HCT116 (cell line): ENCODE measurements around the gene GRAP.
"Not testable (repeated sequence)": the region's sequence is repeated elsewhere in the genome, so short reads cannot be mapped to it uniquely, and the experiment has no call there.

Experiments used
- CEBPB ChIP-seq: IDR thresholded peaks from 2 replicates; pipeline ENCODE4 v1.6.1; 2012; ENCODE audit warnings: low read depth
- EZH2 ChIP-seq: fragments of 200-600 bp; sonication (generic); IDR thresholded peaks from 2 replicates; pipeline ENCODE4 v1.6.1; 2017; ENCODE audit warnings: antibody characterized with exemption, mixed run types
- EZH2phosphoT487 ChIP-seq: fragments of 200-600 bp; IDR thresholded peaks from 2 replicates; pipeline ENCODE4 v1.6.1; 2018; ENCODE audit warnings: antibody characterized with exemption, borderline replicate concordance
- FOSL1 ChIP-seq: IDR thresholded peaks from 2 replicates; pipeline ENCODE4 v1.6.1; 2012; ENCODE audit warnings: low read depth
- POLR2A ChIP-seq: IDR thresholded peaks from 2 replicates; pipeline ENCODE4 v1.7.0; 2011; ENCODE audit warnings: borderline replicate concordance; ENCODE audit not compliant: insufficient read depth, insufficient read length; ENCODE audit errors: extremely low read depth
- POLR2AphosphoS5 ChIP-seq: IDR thresholded peaks from 2 replicates; pipeline ENCODE4 v1.6.1; 2011; ENCODE audit warnings: mild to moderate bottlenecking, low read depth, low read length, moderate library complexity
- TCF7L2 ChIP-seq: IDR thresholded peaks from 2 replicates; pipeline ENCODE4 v1.7.0; 2011; ENCODE audit warnings: borderline replicate concordance, inconsistent platforms; ENCODE audit not compliant: insufficient read depth, insufficient read length; ENCODE audit errors: extremely low read depth
- ZFX ChIP-seq: fragments of 450-650 bp; IDR thresholded peaks from 2 replicates; pipeline ENCODE4 v1.6.1; 2017
- TF ChIP-seq, protein P1 (sequence below), 3 experiments: fragments of 200-600 bp in 1 of 3; sonication (generic) in 1 of 3; IDR thresholded peaks in 2 of 3; conservative IDR thresholded peaks in 1 of 3; 2 replicates each; pipeline ENCODE4 v1.5.1; 2012 to 2017; ENCODE audit warnings: low read depth in 2 of 3, low read length in 2 of 3, antibody characterized with exemption in 1 of 3, borderline replicate concordance in 1 of 3, control low read depth in 1 of 3, mild to moderate bottlenecking in 1 of 3, mixed read lengths in 1 of 3, mixed run types in 1 of 3, moderate library complexity in 1 of 3; ENCODE audit not compliant: insufficient read depth in 1 of 3
- TF ChIP-seq, protein P2 (sequence below): IDR thresholded peaks from 2 replicates; pipeline ENCODE4 v1.6.1; 2012

DNA sequence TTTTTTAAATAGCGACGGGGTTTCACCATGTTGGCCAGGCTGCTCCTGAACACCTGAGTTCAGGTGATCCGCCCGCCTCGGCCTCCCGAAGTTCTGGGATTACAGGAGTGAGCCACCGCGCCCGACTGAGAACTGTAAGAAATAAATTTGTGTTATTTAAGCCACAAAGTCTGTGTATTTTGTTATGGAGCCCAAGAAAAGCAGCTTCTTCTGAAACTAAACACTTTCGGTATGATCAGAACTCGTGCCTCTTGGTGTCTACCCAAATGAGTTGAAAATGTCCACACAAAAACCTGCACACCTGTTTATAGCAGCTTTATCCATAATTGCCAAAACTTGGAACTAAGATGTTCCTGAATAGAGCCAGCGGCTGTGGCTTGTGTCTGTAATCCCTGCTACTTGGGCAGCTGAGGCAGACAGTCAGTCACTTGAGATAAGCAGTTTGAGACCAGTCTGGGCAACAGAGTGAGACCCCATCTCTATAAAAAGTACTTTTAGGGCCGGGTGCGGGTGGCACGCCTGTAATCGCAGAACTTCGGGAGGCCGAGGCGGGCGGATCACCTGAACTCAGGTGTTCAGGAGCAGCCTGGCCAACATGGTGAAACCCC, 16.1 kb upstream of the GRAP start:
- TF ChIP-seq POLR2A, EZH2phosphoT487, FOSL1, TCF7L2, CEBPB, EZH2, POLR2AphosphoS5, ZFX: not testable (repeated sequence)
- TF ChIP-seq, protein P1, sequence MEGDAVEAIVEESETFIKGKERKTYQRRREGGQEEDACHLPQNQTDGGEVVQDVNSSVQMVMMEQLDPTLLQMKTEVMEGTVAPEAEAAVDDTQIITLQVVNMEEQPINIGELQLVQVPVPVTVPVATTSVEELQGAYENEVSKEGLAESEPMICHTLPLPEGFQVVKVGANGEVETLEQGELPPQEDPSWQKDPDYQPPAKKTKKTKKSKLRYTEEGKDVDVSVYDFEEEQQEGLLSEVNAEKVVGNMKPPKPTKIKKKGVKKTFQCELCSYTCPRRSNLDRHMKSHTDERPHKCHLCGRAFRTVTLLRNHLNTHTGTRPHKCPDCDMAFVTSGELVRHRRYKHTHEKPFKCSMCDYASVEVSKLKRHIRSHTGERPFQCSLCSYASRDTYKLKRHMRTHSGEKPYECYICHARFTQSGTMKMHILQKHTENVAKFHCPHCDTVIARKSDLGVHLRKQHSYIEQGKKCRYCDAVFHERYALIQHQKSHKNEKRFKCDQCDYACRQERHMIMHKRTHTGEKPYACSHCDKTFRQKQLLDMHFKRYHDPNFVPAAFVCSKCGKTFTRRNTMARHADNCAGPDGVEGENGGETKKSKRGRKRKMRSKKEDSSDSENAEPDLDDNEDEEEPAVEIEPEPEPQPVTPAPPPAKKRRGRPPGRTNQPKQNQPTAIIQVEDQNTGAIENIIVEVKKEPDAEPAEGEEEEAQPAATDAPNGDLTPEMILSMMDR (IDR thresholded peaks at IDR 0.05 in 2 of 3, conservative IDR thresholded peaks at IDR 0.05 in 1 of 3; ENCODE audit: borderline replicate concordance in 1 of 3, insufficient read depth in 1 of 3, low read depth in 2 of 3, low read length in 2 of 3): not testable (repeated sequence)
- TF ChIP-seq, protein P2, sequence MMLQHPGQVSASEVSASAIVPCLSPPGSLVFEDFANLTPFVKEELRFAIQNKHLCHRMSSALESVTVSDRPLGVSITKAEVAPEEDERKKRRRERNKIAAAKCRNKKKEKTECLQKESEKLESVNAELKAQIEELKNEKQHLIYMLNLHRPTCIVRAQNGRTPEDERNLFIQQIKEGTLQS: not testable (repeated sequence)
